GM18951 (cell line): ENCODE measurements around the gene SERINC3.

Experiments used
- POLR2A ChIP-seq: IDR thresholded peaks from 4 replicates; pipeline ENCODE4 v1.6.1; 2011; ENCODE audit warnings: mild to moderate bottlenecking; ENCODE audit not compliant: insufficient read length, insufficient read depth; ENCODE audit errors: extremely low read depth
- in situ Hi-C: fragments of 300-500 bp; cut with MboI; formaldehyde crosslinking; loops from one replicate; pipeline ENCODE4 v1.12.0; 2022; ENCODE audit warnings: low sequenced_read_pairs, mixed read lengths, inconsistent platforms; ENCODE audit not compliant: unreplicated experiment

The SERINC3 gene

DNA sequence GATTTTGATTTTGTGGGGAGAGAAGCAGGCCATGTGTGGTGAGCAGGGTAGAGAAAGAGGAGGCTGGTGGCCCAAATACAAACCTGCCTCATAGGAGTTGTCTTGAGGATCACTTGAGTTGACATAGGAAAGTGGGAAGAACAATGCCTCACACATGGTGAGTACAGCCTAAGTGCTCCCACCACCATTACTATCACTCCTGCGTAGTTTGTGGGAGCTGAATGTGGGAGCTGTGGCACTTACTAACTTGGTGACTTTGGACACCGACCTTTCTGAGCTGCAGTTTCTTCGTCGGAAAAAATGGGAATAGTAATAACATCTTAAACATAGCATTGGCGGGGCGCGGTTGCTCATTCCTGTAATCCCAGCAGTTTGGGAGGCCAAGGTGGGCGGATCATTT lies 25.5 kb upstream of the SERINC3 start:
- no peak for TF ChIP-seq POLR2A
- in situ Hi-C loops = no loop called here

DNA sequence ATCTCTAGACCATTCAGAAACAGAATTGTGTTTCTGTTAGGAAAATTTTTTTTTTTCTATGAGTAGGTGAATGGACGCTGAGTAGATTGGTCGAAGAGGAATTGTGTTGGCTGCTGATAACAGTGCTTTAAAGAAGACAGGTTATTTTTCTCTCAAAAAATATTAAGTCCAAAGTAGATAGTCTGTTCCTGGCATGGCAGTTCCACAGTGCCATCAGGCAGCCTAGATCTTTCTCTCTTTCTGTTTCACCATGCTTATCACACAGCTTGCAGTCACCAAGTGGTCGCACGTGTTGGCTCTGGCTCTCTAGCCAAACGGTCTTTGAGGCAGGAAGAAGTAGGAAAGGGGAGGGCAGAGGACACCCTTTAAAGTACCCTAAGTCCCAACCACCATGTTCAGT lies 22.4 kb upstream of the SERINC3 start:
- no peak for TF ChIP-seq POLR2A
- in situ Hi-C loops = no loop called here

DNA sequence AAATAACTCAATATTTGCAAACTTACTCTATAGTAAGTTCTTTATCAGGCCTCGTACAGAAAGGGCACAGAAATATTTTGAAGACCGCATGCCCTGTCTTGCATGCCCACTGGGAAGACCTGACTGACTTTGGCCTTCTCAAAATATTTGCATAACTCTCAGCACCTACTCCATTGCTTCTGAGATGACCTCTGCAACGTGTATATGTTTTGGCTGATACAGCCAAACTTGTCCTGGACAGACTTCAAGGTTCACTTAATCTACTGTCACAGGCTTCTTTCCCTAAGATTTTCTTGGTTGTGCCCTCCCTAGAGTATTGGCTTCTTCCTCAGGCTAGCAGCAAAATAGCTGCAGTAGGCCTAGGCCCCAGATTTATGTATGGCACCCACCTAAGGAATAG lies 21.5 kb upstream of the SERINC3 start:
- no peak for TF ChIP-seq POLR2A
- in situ Hi-C loops = no loop called here

DNA sequence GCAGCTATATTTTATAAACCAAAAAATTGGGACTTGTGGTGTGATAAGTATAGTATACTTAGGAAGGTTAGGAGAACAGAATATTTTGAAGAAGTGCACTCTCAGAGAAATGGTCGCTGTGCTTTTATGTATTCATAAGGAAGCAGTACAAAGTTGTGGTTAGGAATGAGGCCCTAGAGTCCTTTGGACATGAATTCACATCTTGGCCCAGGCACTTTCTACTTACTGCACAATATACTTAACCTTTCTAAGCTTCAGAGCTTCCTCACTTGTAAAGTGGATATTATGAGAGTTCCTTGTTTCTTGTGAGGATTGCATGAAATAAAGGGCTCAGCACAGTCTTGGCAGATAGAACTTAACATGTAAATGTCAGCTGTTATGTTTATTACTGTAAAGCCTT lies 21.0 kb upstream of the SERINC3 start:
- in situ Hi-C loops = no loop called here
- no peak for TF ChIP-seq POLR2A

DNA sequence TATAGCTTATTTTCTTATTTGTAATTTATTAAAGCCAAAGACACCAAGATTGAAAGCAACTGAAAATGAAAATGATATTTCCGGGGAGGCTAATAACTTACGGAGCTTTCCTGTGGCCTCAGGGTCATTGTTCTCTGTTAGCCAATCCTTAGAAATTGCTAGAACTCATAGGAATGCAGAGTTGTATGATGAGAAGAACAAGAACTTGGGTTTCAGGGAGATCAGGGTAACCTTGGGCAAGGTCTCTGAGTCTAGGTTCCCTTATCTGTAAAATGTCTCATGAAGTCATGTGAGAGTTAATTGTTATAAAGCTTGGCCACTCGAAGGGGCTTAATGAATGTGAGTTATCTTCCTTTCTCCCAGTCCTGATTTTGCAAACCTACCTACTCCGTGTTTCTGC lies 20.1 kb upstream of the SERINC3 start:
- no peak for TF ChIP-seq POLR2A
- in situ Hi-C loops = no loop called here

DNA sequence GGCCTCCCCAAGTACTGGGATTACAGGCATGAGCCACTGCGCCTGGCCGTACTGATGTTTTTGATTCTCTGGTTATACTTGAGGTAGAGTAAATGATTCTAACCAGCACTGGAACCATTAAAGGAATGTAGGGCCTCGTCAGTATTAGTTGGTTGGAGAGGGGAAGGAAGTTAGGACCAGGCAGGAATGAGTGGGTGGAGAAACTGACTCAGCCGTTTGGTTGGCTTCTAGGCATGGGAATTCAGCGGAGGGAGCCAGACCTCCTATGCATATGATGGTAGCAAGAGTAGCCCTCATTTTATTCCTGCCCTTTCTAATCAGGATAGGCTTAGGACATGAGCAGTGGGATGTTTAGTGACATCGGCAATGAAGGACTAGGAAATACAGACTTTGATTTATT lies 19.0 kb upstream of the SERINC3 start:
- in situ Hi-C loops = no loop called here
- no peak for TF ChIP-seq POLR2A

DNA sequence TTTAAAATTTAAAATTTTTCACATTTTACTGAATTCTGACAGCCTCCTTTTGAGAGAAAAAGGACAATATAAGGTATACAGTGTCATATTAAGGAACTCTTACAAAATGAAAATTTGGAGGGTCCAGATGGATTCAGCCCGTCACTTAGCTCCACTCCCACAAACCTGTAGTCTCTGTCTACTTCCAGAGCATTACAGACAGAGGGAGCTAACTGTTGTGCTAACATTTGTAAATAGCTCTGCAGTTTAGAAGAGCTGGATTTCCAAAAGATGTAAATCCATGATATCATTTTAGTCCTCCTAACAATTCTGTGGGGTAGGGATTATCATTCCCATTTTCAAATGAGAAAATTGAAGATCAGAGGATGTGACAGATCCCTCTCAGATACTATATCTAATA lies 16.1 kb upstream of the SERINC3 start:
- no peak for TF ChIP-seq POLR2A
- in situ Hi-C loops = no loop called here

DNA sequence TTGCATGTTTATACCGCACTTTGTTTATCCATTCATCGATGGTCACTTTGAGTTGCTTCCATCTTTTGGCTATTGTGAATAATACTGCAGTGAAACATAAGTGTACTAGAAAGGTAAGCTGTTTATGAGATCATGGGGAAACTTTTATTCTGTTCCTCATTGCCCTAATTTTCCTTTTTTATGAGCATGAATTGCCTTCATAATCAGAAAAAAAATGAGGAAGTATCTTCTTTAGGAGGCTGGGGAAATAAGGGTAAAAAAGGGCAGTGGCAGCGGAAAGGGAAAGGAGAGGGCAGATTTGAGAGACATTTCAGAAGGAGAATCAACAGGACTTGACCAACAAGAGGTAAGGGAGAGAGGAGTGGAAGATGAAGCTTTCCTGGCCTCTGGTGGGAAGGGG lies 14.3 kb upstream of the SERINC3 start:
- in situ Hi-C loops = no loop called here
- TF ChIP-seq POLR2A = no peak

DNA sequence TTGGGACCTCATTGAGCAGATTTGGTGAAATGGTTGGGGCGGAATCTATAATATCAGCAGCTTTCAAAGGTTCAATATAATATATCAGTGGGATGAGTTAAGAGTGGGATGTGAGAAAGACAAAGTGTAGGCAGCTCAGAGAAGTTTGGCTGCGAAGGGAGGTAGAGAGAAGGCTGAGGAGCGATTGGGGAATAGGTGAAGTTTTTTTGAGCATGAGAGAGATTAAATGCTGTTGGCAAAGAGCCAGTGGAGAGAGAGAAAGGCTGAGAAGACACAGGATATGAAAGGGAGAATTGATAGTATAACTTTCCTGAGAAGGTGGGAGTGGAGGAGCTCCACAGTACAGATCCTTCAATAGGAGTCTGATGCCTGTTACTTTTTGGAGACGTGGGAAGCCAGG lies 12.1 kb upstream of the SERINC3 start:
- in situ Hi-C loops = no loop called here
- TF ChIP-seq POLR2A = no peak

DNA sequence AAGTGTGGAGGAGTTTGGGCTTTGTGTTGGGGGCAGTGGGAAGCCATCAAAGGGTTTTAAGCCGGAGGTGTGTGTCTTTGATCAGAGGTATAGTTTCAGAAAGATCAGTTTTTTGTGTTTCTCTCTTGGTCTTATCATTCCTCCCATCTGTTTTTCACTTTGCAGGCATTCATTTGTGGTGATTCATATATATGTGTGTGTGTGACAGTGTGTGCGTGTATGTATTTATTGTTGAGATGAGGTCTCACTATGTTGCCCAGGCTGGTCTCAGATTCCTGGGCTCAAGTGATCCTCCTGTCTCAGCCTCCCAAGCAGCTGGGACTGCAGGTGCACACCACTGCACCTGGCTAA lies 11.1 kb upstream of the SERINC3 start:
- in situ Hi-C loops = no loop called here
- TF ChIP-seq POLR2A = no peak

DNA sequence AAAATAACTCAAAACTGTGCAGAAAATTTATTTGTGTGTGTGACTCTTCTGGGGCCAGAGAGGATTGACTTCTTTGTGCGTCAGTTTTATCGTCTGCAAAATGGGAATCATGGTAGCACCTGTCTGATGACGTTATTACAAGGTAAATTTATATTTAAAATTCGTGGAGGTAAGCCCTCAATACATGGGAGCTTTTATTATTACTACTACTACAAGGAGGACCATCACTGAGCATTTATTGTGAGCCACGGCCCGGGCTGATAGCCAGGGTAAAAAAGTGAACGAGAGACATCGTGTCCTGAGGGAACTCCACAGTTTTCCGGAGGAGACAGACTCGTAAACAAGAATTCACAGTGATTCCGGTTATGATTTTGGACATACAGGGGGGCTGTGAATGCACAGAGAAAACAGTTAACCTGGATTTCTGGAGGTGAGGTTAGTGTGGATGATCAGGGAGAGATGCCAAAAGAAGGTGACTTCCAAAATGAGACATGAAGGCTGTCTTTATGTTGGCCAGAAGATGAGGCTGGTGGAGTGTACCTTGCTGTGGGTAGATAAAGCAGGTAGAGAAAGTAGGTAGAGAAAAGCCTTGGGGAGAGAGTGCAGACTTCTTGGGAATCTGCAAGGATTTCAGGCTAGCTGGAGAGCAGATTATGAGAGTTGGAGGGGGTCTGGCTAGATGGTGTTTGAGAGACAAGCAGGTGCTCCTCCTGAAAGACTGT lies 10.6 kb upstream of the SERINC3 start:
- TF ChIP-seq POLR2A = no peak

DNA sequence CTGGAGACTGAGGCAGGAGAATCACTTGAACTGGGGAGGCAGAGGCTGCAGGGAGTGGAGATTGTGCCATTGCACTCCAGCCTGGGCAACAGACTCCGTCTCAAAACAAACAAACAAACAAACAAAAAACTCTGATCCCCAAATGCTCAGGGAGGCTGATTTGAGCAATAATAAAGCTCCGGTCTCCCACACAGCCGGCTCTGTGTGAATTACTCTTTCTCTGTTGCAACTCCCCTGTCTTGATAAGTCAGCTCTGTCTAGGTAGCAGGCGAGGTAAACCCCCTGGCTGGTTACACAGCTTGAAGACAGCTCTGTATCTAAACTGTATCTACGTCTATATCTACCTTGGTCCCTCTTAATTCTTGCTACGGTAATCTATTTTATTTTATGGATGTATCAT lies 6.4 kb upstream of the SERINC3 start:
- no peak for TF ChIP-seq POLR2A
- in situ Hi-C loops = no loop called here

More for the DNA sequence above, 10.6 kb upstream of the SERINC3 start:
- in situ Hi-C loops = no loop called here

DNA sequence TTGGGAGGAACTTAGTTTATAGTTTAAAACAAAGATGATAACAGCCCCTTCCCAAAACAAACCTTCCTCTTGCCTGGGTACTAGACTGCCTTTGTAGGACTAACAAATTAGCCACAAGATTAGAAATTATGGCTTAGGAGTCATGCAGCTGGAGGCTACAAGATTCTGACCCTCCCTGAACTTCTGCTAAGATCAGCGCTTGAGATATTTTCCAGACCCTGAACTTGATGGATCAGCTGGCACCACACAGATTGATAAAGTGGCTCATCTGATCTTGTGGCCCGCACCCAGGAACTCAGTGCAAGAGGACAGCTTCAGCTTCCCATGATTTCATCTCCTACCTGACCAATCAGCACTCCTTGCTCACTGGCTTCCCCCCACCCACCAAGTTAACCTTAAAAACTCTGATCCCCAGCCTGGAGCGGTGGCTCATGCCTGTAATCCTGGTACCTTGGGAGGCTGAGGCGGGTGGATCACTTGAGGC lies 5.9 kb upstream of the SERINC3 start:
- TF ChIP-seq POLR2A = no peak

DNA sequence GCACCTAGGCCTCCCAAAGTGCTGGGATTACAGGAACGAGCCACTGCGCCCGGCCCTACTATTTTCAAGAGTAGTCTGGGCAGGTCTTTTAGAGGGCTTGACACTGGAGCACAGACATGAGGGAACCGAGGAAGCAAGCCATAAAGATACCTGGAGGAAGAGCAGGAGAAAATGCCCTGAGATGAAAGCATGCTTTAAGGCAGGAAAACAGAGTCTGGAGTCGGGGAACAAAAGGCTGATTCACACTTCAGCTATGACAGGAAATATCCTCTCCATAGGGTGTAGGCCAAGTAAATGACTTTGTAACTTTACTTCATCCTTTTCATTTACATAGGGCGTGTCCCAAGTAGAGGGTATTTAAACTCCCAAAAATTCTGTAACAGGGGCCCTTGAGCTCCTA lies 4.3 kb upstream of the SERINC3 start:
- TF ChIP-seq POLR2A = no peak
- in situ Hi-C loops = no loop called here

More for the DNA sequence above, 5.9 kb upstream of the SERINC3 start:
- in situ Hi-C loops = no loop called here

DNA sequence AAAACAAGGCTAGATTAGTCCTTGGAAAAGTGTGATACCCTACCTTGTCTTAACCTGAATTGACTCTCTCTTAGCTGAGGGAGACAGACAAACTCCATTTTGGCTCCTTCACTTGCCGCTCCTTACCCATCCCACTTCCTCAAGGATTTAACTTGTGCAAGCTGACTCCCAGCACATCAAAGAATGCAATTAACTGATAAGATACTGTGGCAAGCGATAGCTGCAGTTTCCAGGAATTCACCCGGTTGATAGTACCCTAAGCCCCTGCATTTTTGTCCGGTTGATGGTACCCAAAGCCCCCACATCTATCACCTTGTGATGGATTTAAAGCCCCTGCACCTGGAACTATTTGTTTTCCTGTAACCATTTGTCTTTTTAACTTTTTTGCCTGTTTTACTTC lies 1.9 kb upstream of the SERINC3 start:
- in situ Hi-C loops = no loop called here
- TF ChIP-seq POLR2A = no peak

DNA sequence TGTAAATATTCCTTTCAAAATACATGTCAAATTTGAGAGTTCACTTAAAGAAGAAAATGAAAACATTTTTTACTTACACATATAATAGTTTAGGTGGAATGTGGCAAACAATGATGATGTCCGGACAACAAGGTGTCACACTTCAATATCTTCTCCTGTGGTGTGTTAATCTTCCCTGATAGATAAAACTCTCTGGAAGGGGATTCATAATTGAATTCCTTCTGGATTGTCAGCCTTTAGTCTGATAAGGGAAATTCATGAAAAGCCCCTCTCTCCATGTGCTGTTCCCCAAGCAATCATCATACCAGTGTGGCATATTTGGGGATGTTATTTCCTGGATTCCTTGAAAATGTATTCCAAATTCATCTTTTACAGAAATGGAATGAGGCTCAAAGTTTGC lies 971 bp upstream of the SERINC3 start:
- no peak for TF ChIP-seq POLR2A
- in situ Hi-C loops = no loop called here
